ENCODE data around the gene PAF1. TPM values are rescaled to one million over a fixed set of nuclear protein-coding genes. Genes with fewer than 3 reads are reported as not detected.

PAF1 gene
- total RNA-seq, 1 donor from 2014 or later: 15.6 TPM

DNA sequence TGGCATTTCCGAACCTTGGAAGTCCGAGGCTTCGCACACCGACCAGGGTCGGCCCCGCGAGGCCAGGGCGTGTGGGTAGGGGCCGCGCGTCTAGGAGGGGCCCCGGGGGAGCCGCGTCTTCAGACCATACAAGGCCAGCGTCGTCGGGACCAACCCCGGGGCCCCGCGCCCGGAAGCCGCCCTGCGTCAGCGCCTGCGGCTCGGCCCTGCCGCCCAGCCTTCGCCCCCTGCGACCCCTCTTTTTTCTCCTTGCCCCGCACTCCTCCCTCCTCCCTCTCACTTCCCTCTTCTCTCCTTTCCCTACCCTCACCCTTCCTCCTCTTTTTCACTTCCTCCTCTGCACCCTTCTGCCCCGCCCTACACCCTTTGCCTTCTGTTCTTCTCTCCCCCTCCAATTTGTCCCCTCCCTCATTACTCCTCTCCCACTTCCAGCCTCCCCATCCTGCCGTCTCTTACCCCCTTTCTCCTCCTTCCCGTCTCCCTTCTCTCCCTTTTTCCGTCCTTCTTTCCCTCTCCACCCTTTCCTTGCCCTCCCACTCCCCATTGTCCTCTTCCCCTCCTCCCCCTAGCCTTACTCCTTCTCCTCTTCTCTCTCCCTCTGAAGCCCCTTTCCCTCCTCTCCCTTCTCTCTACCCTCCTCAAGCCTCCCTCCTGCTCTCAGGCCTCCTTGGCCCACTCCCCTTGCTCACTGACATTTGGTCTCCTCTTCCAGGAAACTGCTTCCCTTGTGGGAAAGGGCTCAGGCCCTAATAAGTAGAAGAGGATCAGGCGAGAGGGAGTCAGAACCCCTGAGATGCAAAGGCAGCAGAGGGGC lies 19.3 kb upstream of the PAF1 start:
- H3K4me3 ChIP-seq: peak overlapping the region; percentile 67
- no peaks in the 10 kb centered on the region for H3K36me3 ChIP-seq
- no peaks in the 10 kb centered on the region for H3K9me3 ChIP-seq (ENCODE audit: low read depth)
- TF ChIP-seq EZH2phosphoT487 (IDR thresholded peaks at IDR 0.05) (no peak), EZH2 (IDR thresholded peaks at IDR 0.05) (no peak)
- TF ChIP-seq, protein P1, sequence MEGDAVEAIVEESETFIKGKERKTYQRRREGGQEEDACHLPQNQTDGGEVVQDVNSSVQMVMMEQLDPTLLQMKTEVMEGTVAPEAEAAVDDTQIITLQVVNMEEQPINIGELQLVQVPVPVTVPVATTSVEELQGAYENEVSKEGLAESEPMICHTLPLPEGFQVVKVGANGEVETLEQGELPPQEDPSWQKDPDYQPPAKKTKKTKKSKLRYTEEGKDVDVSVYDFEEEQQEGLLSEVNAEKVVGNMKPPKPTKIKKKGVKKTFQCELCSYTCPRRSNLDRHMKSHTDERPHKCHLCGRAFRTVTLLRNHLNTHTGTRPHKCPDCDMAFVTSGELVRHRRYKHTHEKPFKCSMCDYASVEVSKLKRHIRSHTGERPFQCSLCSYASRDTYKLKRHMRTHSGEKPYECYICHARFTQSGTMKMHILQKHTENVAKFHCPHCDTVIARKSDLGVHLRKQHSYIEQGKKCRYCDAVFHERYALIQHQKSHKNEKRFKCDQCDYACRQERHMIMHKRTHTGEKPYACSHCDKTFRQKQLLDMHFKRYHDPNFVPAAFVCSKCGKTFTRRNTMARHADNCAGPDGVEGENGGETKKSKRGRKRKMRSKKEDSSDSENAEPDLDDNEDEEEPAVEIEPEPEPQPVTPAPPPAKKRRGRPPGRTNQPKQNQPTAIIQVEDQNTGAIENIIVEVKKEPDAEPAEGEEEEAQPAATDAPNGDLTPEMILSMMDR (IDR thresholded peaks at IDR 0.05): no peak
- peak overlapping the region; percentile 87 for H3K4me2 ChIP-seq
- H3K4me1 ChIP-seq: peaks cover 26% of the 10 kb centered on the region
- H3K36me3 Mint-ChIP-seq: peaks cover 8% of the 10 kb centered on the region
- peaks cover 28% of the 10 kb centered on the region for H3K27me3 Mint-ChIP-seq (ENCODE audit: insufficient read depth, low read depth)
- H3K27me3 ChIP-seq: peaks cover 29% of the 10 kb centered on the region
- H3F3A ChIP-seq (ENCODE audit: low read depth): peaks cover 52% of the 10 kb centered on the region
- no peak overlapping the region for H3K9ac ChIP-seq
- DNase-seq (ENCODE audit: low spot score): peak; percentile 68
- H3K27ac Mint-ChIP-seq: peak overlapping the region; percentile 99
- H3K4me1 Mint-ChIP-seq: peaks cover 44% of the 10 kb centered on the region
- H3K9me3 Mint-ChIP-seq: peaks cover 4% of the 10 kb centered on the region
- H3K79me2 ChIP-seq (ENCODE audit: low read depth): peaks cover 23% of the 10 kb centered on the region
- H2AFZ ChIP-seq (replicated peaks): peak overlapping the region; percentile 30
- peaks cover 22% of the 10 kb centered on the region for H4K20me1 ChIP-seq (ENCODE audit: low read depth)
- H3K4me3 Mint-ChIP-seq: peak overlapping the region; percentile 99
- no peak overlapping the region for H3K27ac ChIP-seq

DNA sequence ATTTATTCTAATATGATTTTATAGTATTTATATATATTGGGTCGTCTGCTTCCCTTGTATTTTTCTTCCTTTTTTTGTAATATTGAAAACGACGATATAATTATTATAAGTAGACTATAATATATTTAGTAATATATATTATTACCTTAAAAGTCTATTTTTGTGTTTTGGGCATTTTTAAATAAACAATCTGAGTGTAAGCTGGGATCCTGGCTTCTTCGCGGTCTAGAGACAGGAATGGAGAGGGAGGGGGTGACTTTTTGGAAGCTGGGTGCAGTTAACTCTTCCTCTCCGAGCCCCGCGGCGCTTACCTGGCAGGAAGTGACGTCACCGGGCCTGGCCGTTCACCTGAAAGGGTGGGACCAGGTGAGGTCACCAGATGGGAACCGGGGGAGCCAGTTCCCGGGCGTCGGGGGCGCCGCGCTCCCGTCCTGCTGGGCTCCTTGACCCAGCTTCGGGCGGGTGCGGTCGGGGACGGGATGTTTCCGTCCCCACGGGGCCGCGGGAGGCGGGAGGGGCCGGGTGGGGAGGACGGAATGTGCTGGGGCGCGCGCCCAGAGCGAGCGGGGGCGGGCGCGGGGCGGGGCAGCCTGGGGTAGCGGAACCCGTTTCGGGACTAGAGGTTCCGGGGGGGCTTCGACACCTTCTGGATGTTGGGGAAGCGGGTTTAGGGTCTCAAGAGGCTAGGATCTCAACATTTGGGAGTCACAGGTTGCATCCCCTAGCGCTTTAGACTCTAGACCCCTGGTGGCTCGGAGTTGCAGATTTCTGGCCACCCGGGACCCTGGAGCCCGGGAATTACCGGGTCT lies 18.5 kb upstream of the PAF1 start:
- peaks cover 15% of the 10 kb centered on the region for H3K79me2 ChIP-seq (ENCODE audit: low read depth)
- peaks cover 58% of the 10 kb centered on the region for H3F3A ChIP-seq (ENCODE audit: low read depth)
- no peaks in the 10 kb centered on the region for H3K36me3 ChIP-seq
- peak overlapping the region; percentile 67 for H3K4me3 ChIP-seq
- Mint-ChIP-seq H3K4me3 (peak overlapping the region; percentile 99), H3K27ac (no peak overlapping the region), H3K27me3 (ENCODE audit: insufficient read depth, low read depth) (peaks cover 28% of the 10 kb centered on the region), H3K4me1 (peaks cover 43% of the 10 kb centered on the region), H3K9me3 (peaks cover 4% of the 10 kb centered on the region), H3K36me3 (peaks cover 5% of the 10 kb centered on the region)
- peaks cover 18% of the 10 kb centered on the region for H3K4me1 ChIP-seq
- H3K9ac ChIP-seq: no peak overlapping the region
- peak overlapping the region; percentile 30 for H2AFZ ChIP-seq (replicated peaks)
- H3K4me2 ChIP-seq: peak overlapping the region; percentile 87
- TF ChIP-seq, protein P1 (IDR thresholded peaks at IDR 0.05): no peak
- TF ChIP-seq EZH2 (IDR thresholded peaks at IDR 0.05): no peak
- no peak for TF ChIP-seq EZH2phosphoT487 (IDR thresholded peaks at IDR 0.05)
- peaks cover 14% of the 10 kb centered on the region for H4K20me1 ChIP-seq (ENCODE audit: low read depth)
- no peaks in the 10 kb centered on the region for H3K9me3 ChIP-seq (ENCODE audit: low read depth)
- H3K27ac ChIP-seq: no peak overlapping the region
- peaks cover 31% of the 10 kb centered on the region for H3K27me3 ChIP-seq
- no peak for DNase-seq (ENCODE audit: low spot score)

DNA sequence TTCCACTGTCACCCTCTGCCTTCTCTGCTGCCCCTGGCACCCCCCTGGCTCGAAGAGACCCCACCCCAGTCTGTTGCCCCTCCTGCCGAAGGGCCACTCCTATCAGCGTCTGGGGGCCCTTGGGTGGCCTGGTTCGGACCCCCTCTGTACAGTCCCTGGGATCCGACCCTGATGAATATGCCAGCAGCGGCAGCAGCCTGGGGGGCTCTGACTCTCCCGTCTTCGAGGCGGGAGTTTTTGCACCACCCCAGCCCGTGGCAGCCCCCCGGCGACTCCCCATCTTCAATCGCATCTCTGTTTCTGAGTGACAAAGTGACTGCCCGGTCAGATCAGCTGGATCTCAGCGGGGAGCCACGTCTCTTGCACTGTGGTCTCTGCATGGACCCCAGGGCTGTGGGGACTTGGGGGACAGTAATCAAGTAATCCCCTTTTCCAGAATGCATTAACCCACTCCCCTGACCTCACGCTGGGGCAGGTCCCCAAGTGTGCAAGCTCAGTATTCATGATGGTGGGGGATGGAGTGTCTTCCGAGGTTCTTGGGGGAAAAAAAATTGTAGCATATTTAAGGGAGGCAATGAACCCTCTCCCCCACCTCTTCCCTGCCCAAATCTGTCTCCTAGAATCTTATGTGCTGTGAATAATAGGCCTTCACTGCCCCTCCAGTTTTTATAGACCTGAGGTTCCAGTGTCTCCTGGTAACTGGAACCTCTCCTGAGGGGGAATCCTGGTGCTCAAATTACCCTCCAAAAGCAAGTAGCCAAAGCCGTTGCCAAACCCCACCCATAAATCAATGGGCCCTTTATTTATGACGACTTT lies 17.7 kb upstream of the PAF1 start:
- Mint-ChIP-seq H3K27ac (no peak overlapping the region), H3K27me3 (ENCODE audit: insufficient read depth, low read depth) (peaks cover 31% of the 10 kb centered on the region), H3K9me3 (peaks cover 4% of the 10 kb centered on the region), H3K4me1 (peaks cover 40% of the 10 kb centered on the region), H3K4me3 (peak overlapping the region; percentile 81), H3K36me3 (peaks cover 3% of the 10 kb centered on the region)
- DNase-seq (ENCODE audit: low spot score): peak; percentile 26
- Histone ChIP-seq H3K36me3 (no peaks in the 10 kb centered on the region), H3K9ac (no peak overlapping the region), H3K79me2 (ENCODE audit: low read depth) (peaks cover 7% of the 10 kb centered on the region), H3K4me2 (peak overlapping the region; percentile 87), H4K20me1 (ENCODE audit: low read depth) (peaks cover 8% of the 10 kb centered on the region), H2AFZ (replicated peaks) (no peak overlapping the region), H3K4me3 (no peak overlapping the region), H3K9me3 (ENCODE audit: low read depth) (no peaks in the 10 kb centered on the region), H3K27ac (no peak overlapping the region), H3F3A (ENCODE audit: low read depth) (peaks cover 58% of the 10 kb centered on the region), H3K4me1 (peaks cover 22% of the 10 kb centered on the region), H3K27me3 (peaks cover 31% of the 10 kb centered on the region)
- TF ChIP-seq EZH2phosphoT487 (IDR thresholded peaks at IDR 0.05): no peak
- TF ChIP-seq, protein P1 (IDR thresholded peaks at IDR 0.05): no peak
- TF ChIP-seq EZH2 (IDR thresholded peaks at IDR 0.05): no peak

All from neural progenitor cell (in vitro differentiated cells).